ENCODE results near the gene CYP4F11. TPM values are rescaled to one million over a fixed set of nuclear protein-coding genes. Genes with fewer than 3 reads are reported as not detected.
"Not testable (repeated sequence)": the region's sequence is repeated elsewhere in the genome, so short reads cannot be mapped to it uniquely, and the experiment has no call there.

The CYP4F11 gene
- total RNA-seq, 1 experiment from 2014 or later: 0.21 TPM

DNA sequence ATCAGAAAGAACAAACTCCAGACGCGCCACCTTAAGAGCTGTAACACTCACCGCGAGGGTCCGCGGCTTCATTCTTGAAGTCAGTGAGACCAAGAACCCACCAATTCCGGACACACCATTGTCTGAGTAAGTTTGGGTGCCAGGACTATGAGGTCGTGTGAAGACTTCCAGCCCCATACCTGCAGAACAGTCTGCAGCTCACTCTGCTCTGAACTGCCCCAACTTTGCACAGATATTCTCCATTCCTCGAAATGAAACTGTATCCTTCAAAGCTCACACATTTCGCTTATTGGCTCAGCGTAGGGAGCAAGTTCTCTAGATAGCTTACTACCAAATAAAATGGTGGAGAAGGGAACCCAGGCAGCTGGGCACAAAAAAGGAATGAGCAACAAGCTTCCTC is 33.8 kb downstream of the CYP4F11 start:
- CTCF ChIA-PET: no interaction called here

DNA sequence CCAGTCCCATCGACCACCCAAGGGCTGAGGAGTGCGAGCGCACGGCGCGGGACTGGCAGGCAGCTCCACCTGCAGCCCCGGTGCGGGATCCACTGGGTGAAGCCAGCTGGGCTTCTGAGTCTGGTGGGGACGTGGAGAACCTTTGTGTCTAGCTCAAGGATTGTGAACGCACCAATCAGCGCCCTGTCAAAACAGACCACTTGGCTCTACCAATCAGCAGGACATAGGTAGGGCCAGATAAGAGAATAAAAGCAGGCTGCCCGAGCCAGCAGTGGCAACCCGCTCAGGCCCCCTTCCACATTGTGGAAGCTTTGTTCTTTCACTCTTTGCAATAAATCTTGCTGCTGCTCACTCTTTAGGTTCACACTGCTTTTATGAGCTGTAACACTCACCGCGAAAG is 34.3 kb downstream of the CYP4F11 start:
- H3K9me3 ChIP-seq (ENCODE audit: control insufficient read depth, insufficient read depth, low read depth, low read length); CTCF ChIA-PET; H3K36me3 ChIP-seq (ENCODE audit: control insufficient read depth, insufficient read depth, low read length); H3K27me3 ChIP-seq (ENCODE audit: control insufficient read depth, insufficient read depth, low read length); H3K27ac ChIP-seq (ENCODE audit: low read length); ATAC-seq; in situ Hi-C loops (cut with HindIII; ENCODE audit: low pct_unique_long_range_greater_than_20kb, low sequenced_read_pairs); H3K4me3 ChIP-seq (ENCODE audit: low read depth in 2 of 2, low read length in 2 of 2); POLR2A ChIA-PET; DNase-seq (ENCODE audit: low read depth, low spot score); H3K4me1 ChIP-seq (ENCODE audit: control insufficient read depth, insufficient read depth, low read length); intact Hi-C loops (cut with micrococcal nuclease; ENCODE audit: unreplicated experiment); BruUV-seq (replicated peaks): not testable (repeated sequence)

More for the DNA sequence above, 33.8 kb downstream of the CYP4F11 start:
- no peaks in the 10 kb centered on the region for H3K9me3 ChIP-seq (ENCODE audit: control insufficient read depth, insufficient read depth, low read depth, low read length)
- H3K4me1 ChIP-seq (ENCODE audit: control insufficient read depth, insufficient read depth, low read length): no peaks in the 10 kb centered on the region
- no TSS peak for BruUV-seq (replicated peaks)
- DNase-seq (ENCODE audit: low read depth, low spot score): no peak
- POLR2A ChIA-PET: no interaction called here
- no peaks in the 10 kb centered on the region for H3K27me3 ChIP-seq (ENCODE audit: control insufficient read depth, insufficient read depth, low read length)
- intact Hi-C loops (cut with micrococcal nuclease; ENCODE audit: unreplicated experiment): no loop called here
- in situ Hi-C loops (cut with HindIII; ENCODE audit: low pct_unique_long_range_greater_than_20kb, low sequenced_read_pairs): no loop called here
- no peaks in the 10 kb centered on the region for H3K36me3 ChIP-seq (ENCODE audit: control insufficient read depth, insufficient read depth, low read length)
- TF ChIP-seq POLR2AphosphoS5 (IDR thresholded peaks at IDR 0.05; ENCODE audit: low read depth, low read length) (no peak), TCF7L2 (IDR thresholded peaks at IDR 0.05; ENCODE audit: low read depth, low read length) (no peak), SIN3A (IDR thresholded peaks at IDR 0.05; ENCODE audit: borderline replicate concordance, insufficient read depth, low read depth, low read length) (no peak)
- TF ChIP-seq, protein P1, sequence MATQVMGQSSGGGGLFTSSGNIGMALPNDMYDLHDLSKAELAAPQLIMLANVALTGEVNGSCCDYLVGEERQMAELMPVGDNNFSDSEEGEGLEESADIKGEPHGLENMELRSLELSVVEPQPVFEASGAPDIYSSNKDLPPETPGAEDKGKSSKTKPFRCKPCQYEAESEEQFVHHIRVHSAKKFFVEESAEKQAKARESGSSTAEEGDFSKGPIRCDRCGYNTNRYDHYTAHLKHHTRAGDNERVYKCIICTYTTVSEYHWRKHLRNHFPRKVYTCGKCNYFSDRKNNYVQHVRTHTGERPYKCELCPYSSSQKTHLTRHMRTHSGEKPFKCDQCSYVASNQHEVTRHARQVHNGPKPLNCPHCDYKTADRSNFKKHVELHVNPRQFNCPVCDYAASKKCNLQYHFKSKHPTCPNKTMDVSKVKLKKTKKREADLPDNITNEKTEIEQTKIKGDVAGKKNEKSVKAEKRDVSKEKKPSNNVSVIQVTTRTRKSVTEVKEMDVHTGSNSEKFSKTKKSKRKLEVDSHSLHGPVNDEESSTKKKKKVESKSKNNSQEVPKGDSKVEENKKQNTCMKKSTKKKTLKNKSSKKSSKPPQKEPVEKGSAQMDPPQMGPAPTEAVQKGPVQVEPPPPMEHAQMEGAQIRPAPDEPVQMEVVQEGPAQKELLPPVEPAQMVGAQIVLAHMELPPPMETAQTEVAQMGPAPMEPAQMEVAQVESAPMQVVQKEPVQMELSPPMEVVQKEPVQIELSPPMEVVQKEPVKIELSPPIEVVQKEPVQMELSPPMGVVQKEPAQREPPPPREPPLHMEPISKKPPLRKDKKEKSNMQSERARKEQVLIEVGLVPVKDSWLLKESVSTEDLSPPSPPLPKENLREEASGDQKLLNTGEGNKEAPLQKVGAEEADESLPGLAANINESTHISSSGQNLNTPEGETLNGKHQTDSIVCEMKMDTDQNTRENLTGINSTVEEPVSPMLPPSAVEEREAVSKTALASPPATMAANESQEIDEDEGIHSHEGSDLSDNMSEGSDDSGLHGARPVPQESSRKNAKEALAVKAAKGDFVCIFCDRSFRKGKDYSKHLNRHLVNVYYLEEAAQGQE (IDR thresholded peaks at IDR 0.05; ENCODE audit: insufficient read depth in 1 of 2, low read depth in 2 of 2, low read length in 1 of 2): no peak
- TF ChIP-seq, protein P2, sequence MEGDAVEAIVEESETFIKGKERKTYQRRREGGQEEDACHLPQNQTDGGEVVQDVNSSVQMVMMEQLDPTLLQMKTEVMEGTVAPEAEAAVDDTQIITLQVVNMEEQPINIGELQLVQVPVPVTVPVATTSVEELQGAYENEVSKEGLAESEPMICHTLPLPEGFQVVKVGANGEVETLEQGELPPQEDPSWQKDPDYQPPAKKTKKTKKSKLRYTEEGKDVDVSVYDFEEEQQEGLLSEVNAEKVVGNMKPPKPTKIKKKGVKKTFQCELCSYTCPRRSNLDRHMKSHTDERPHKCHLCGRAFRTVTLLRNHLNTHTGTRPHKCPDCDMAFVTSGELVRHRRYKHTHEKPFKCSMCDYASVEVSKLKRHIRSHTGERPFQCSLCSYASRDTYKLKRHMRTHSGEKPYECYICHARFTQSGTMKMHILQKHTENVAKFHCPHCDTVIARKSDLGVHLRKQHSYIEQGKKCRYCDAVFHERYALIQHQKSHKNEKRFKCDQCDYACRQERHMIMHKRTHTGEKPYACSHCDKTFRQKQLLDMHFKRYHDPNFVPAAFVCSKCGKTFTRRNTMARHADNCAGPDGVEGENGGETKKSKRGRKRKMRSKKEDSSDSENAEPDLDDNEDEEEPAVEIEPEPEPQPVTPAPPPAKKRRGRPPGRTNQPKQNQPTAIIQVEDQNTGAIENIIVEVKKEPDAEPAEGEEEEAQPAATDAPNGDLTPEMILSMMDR (IDR thresholded peaks at IDR 0.05): no peak
- no peak overlapping the region for H3K4me3 ChIP-seq (ENCODE audit: low read depth in 2 of 2, low read length in 2 of 2)
- no peak overlapping the region for H3K27ac ChIP-seq (ENCODE audit: low read length)
- no peak for ATAC-seq

DNA sequence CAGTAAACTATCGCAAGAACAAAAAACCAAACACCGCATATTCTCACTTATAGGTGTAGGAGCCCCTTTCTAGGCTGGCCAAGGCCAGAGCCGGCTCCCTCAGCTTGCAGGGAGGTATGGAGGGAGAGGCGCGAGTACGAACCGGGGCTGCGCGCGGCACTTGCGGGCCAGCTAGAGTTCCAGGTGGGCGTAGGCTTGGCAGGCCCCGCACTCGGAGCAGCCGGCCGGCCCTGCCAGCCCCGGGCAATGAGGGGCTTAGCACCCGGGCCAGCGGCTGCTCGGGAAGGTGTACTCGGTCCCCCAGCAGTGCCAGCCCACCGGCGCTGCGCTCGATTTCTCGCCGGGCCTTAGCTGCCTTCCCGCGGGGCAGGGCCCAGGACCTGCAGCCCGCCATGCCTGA is 34.8 kb downstream of the CYP4F11 start:
- BruUV-seq (replicated peaks); CTCF ChIA-PET; H3K4me3 ChIP-seq (ENCODE audit: low read depth in 2 of 2, low read length in 2 of 2); intact Hi-C loops (cut with micrococcal nuclease; ENCODE audit: unreplicated experiment); DNase-seq (ENCODE audit: low read depth, low spot score); H3K4me1 ChIP-seq (ENCODE audit: control insufficient read depth, insufficient read depth, low read length); POLR2A ChIA-PET; H3K9me3 ChIP-seq (ENCODE audit: control insufficient read depth, insufficient read depth, low read depth, low read length); ATAC-seq; H3K36me3 ChIP-seq (ENCODE audit: control insufficient read depth, insufficient read depth, low read length); in situ Hi-C loops (cut with HindIII; ENCODE audit: low pct_unique_long_range_greater_than_20kb, low sequenced_read_pairs); H3K27ac ChIP-seq (ENCODE audit: low read length); H3K27me3 ChIP-seq (ENCODE audit: control insufficient read depth, insufficient read depth, low read length): not testable (repeated sequence)
